Upper lobe of left lung (tissue), 4 donors: Measurements from ENCODE around the gene KLHL11.

Experiments used
- CTCF ChIP-seq, 6 experiments: fragments of 450-650 bp in 4 of 6; fragments of 200-600 bp in 2 of 6; sonication (generic) in 2 of 6; IDR thresholded peaks; one replicate each; pipeline ENCODE4 v1.5.1; 2016 to 2019; ENCODE audit warnings: antibody characterized with exemption in 6 of 6
- EP300 ChIP-seq, 4 donors: sonication (generic); formaldehyde crosslinking; IDR thresholded peaks; one replicate each; pipeline ENCODE4 v1.5.1; 2017; ENCODE audit warnings: antibody characterized with exemption in 4 of 4, control low read depth in 2 of 4
- POLR2A ChIP-seq, 4 donors: fragments of 450-650 bp; IDR thresholded peaks; one replicate each; pipeline ENCODE4 v1.5.1; 2016 to 2017; ENCODE audit warnings: antibody characterized with exemption in 4 of 4, mild to moderate bottlenecking in 2 of 4
- POLR2AphosphoS5 ChIP-seq, 2 donors: sonication (generic); formaldehyde crosslinking; IDR thresholded peaks; one replicate each; pipeline ENCODE4 v1.5.1; 2017; ENCODE audit warnings: antibody characterized with exemption in 2 of 2

- TF ChIP-seq CTCF (IDR thresholded peaks at IDR 0.05), result no peak
- no peak for TF ChIP-seq EP300 (IDR thresholded peaks at IDR 0.05)
- TF ChIP-seq POLR2A (IDR thresholded peaks at IDR 0.05), result no peak
- TF ChIP-seq POLR2AphosphoS5 (IDR thresholded peaks at IDR 0.05), result no peak
Measured at GRCh38 chr17:41882756-41883155, 17.5 kb upstream of the KLHL11 start.
